Ishikawa (cell line): ENCODE measurements around the gene HNMT.

Source experiments
- CEBPB ChIP-seq: IDR thresholded peaks from 2 replicates; pipeline ENCODE4 v1.6.1; 2012
- CREB1 ChIP-seq: IDR thresholded peaks from 2 replicates; pipeline ENCODE4 v1.6.1; 2012; ENCODE audit warnings: low read depth
- EGR1 ChIP-seq: IDR thresholded peaks from 2 replicates; pipeline ENCODE4 v1.6.1; 2012
- EP300 ChIP-seq: IDR thresholded peaks from 2 replicates; pipeline ENCODE4 v1.6.1; 2012; ENCODE audit warnings: borderline replicate concordance
- FOXM1 ChIP-seq: IDR thresholded peaks from 2 replicates; pipeline ENCODE4 v1.6.1; 2012; ENCODE audit warnings: low read depth, borderline replicate concordance
- MAX ChIP-seq: IDR thresholded peaks from 2 replicates; pipeline ENCODE4 v1.6.1; 2012
- NFIC ChIP-seq: IDR thresholded peaks from 2 replicates; pipeline ENCODE4 v1.6.1; 2012
- RAD21 ChIP-seq: IDR thresholded peaks from 2 replicates; pipeline ENCODE4 v1.6.1; 2012; ENCODE audit warnings: low read depth
- TAF1 ChIP-seq: IDR thresholded peaks from 2 replicates; pipeline ENCODE4 v1.6.1; 2012; ENCODE audit warnings: low read depth, mild to moderate bottlenecking
- TCF12 ChIP-seq: IDR thresholded peaks from 2 replicates; pipeline ENCODE4 v1.6.1; 2012; ENCODE audit warnings: low read depth
- TEAD4 ChIP-seq: IDR thresholded peaks from 2 replicates; pipeline ENCODE4 v1.6.1; 2012
- USF1 ChIP-seq: IDR thresholded peaks from 2 replicates; pipeline ENCODE4 v1.6.1; 2012
- YY1 ChIP-seq: IDR thresholded peaks from 2 replicates; pipeline ENCODE4 v1.6.1; 2012; ENCODE audit warnings: low read depth
- ZBTB7A ChIP-seq: IDR thresholded peaks from 2 replicates; pipeline ENCODE4 v1.6.1; 2012; ENCODE audit warnings: low read depth
- TF ChIP-seq, protein P1 (sequence below): IDR thresholded peaks from 2 replicates; pipeline ENCODE4 v1.6.1; 2012; ENCODE audit warnings: low read depth, mild to moderate bottlenecking

HNMT gene

GRCh38 chr2:137943678-137944347, 20.5 kb upstream of the HNMT start:
- TF ChIP-seq RAD21 (peak; percentile 11; the same call in 1 of the 2 replicates), TAF1 (no peak), NFIC (no peak)

DNA sequence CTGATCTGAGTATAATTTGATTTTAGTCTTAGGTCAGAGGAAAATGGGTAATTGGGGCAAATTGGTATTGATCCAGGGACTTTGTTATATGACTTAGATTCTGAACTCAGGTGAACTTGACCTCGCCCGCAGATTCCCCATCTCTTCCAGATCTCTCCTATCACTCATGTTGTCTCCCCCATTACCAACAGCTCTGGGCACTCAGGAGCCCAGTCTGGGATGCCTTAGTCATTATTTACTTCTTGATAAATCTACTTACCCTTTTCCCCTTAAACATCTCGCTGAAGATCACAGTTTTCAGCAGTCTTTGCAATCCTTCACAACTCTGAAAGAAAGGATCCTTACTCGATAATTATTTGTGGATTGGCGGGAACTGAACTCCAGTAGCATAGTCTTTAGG, 19.6 kb upstream of the HNMT start:
- TF ChIP-seq TEAD4 (no peak), CREB1 (no peak), FOXM1 (no peak), TAF1 (no peak), USF1 (no peak), RAD21 (no peak), TCF12 (no peak), YY1 (no peak), NFIC (no peak), EP300 (no peak), MAX (no peak)
- TF ChIP-seq, protein P1, sequence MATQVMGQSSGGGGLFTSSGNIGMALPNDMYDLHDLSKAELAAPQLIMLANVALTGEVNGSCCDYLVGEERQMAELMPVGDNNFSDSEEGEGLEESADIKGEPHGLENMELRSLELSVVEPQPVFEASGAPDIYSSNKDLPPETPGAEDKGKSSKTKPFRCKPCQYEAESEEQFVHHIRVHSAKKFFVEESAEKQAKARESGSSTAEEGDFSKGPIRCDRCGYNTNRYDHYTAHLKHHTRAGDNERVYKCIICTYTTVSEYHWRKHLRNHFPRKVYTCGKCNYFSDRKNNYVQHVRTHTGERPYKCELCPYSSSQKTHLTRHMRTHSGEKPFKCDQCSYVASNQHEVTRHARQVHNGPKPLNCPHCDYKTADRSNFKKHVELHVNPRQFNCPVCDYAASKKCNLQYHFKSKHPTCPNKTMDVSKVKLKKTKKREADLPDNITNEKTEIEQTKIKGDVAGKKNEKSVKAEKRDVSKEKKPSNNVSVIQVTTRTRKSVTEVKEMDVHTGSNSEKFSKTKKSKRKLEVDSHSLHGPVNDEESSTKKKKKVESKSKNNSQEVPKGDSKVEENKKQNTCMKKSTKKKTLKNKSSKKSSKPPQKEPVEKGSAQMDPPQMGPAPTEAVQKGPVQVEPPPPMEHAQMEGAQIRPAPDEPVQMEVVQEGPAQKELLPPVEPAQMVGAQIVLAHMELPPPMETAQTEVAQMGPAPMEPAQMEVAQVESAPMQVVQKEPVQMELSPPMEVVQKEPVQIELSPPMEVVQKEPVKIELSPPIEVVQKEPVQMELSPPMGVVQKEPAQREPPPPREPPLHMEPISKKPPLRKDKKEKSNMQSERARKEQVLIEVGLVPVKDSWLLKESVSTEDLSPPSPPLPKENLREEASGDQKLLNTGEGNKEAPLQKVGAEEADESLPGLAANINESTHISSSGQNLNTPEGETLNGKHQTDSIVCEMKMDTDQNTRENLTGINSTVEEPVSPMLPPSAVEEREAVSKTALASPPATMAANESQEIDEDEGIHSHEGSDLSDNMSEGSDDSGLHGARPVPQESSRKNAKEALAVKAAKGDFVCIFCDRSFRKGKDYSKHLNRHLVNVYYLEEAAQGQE: no peak

GRCh38 chr2:137945229-137945628, 19.0 kb upstream of the HNMT start:
- TF ChIP-seq, protein P1: no peak
- TF ChIP-seq ZBTB7A (no peak), MAX (no peak), NFIC (no peak)

DNA sequence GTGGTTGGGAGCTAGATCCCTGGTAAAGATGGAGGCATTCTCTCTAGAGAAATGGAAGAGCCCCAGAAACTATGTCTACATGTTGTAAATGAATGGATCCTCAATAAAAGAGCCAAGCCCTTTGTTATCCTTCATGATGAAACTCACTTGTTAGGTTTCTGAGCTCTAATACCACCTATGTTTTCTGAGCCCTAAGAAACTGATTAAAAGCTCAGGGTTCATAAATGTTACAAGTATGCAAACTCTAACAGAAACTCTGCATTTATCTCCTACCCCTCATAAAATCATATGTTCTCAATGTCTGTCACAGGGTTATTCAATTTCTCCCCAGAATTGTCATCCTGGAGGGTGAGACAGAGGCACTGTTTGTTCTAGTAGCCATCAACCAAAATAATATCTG, 18.0 kb upstream of the HNMT start:
- TF ChIP-seq MAX: no peak
- TF ChIP-seq TCF12: no peak
- TF ChIP-seq YY1: no peak
- no peak for TF ChIP-seq FOXM1
- TF ChIP-seq, protein P1: no peak
- TF ChIP-seq EP300: no peak
- TF ChIP-seq TAF1: no peak
- TF ChIP-seq USF1: no peak
- TF ChIP-seq RAD21: no peak

- TF ChIP-seq, protein P1: no peak
- no peak for TF ChIP-seq USF1
- TF ChIP-seq EGR1: no peak
- TF ChIP-seq TAF1: no peak
- no peak for TF ChIP-seq YY1
- TF ChIP-seq NFIC: no peak
- TF ChIP-seq CEBPB: no peak
- TF ChIP-seq TEAD4: no peak
- no peak for TF ChIP-seq ZBTB7A
- TF ChIP-seq FOXM1: no peak
- no peak for TF ChIP-seq TCF12
- no peak for TF ChIP-seq CREB1
- no peak for TF ChIP-seq MAX
- no peak for TF ChIP-seq RAD21
- TF ChIP-seq EP300: no peak
Observed at GRCh38 chr2:137947032-137947727, 17.1 kb upstream of the HNMT start.
